A549 (cell line): ENCODE data around the gene ERCC6L. TPM values are rescaled to one million over a fixed set of nuclear protein-coding genes. Genes with fewer than 3 reads are reported as not detected.
A peak's percentile ranks its signal among the peaks of the same experiment; 100 is the strongest.

Experiments used
- ATAC-seq, 2 experiments: fragments of 200-7000 bp in 1 of 2; fragments of >200 bp in 1 of 2; cut with Nextera tagmentation in 1 of 2; cut with Tn5 transposase in 1 of 2; 3 replicates each; pipeline versions ENCODE4 v1.8.0 to v1.9.1; 2018 to 2020; ENCODE audit warnings: mild to moderate bottlenecking in 1 of 2, moderate library complexity in 1 of 2
- CTCF ChIA-PET: fragments of 300-600 bp; sonication (Branson Sonifier 250); formaldehyde crosslinking; extraction: SDS; loops from one replicate; lab custom pipeline; 2021; ENCODE audit warnings: antibody characterized with exemption, inconsistent platforms; lab: Yijun Ruan, JAX
- POLR2A ChIA-PET: fragments of 350-600 bp; formaldehyde crosslinking; extraction: SDS; loops from one replicate; lab custom pipeline; 2021; ENCODE audit warnings: antibody characterized with exemption, inconsistent platforms; lab: Yijun Ruan, JAX
- DNase-seq, 2 experiments: peaks; one replicate each; pipeline versions ENCODE4 v3.0.0 to v3.0.0-alpha.2; 2011 to 2016; ENCODE audit warnings: low read depth in 1 of 2, low spot score in 1 of 2
- FAIRE-seq: peaks from 2 replicates; lab custom pipeline; 2011; peaks lifted over from hg19 to GRCh38; lab: Jason Lieb, UNC
- H3K27ac ChIP-seq, 2 experiments: fragments of >200 bp; sonication (Bioruptor Twin); formaldehyde crosslinking; 3 replicates each; pipeline ENCODE4 v1.5.1; 2016 to 2017
- H3K4me1 ChIP-seq: fragments of >200 bp; sonication (Bioruptor Twin); formaldehyde crosslinking; 3 replicates; pipeline ENCODE4 v1.6.1; 2016
- H3K4me2 ChIP-seq: fragments of >200 bp; sonication (Bioruptor Twin); formaldehyde crosslinking; 3 replicates; pipeline ENCODE4 v1.6.1; 2016
- H3K4me3 ChIP-seq: fragments of >200 bp; sonication (Bioruptor Twin); formaldehyde crosslinking; 3 replicates; pipeline ENCODE4 v1.5.1; 2016
- H3K9me3 ChIP-seq: fragments of >200 bp; sonication (Bioruptor Twin); formaldehyde crosslinking; 3 replicates; pipeline ENCODE4 v1.6.1; 2016
- ATOH8 ChIP-seq: fragments of 250-450 bp; sonication (Bioruptor Pico); IDR thresholded peaks from 2 replicates; pipeline ENCODE4 v1.5.0; 2020; ENCODE audit warnings: low read depth, mild to moderate bottlenecking, moderate library complexity
- BCL3 ChIP-seq: fragments of >200 bp; sonication (Bioruptor Twin); formaldehyde crosslinking; IDR thresholded peaks from 3 replicates; pipeline ENCODE4 v1.6.1; 2016
- CBX8 ChIP-seq: fragments of 200-600 bp; sonication (generic); IDR thresholded peaks from 2 replicates; pipeline ENCODE4 v1.6.1; 2016
- CEBPB ChIP-seq, 2 experiments: fragments of >200 bp in 1 of 2; sonication (Bioruptor Twin) in 1 of 2; formaldehyde crosslinking in 1 of 2; IDR thresholded peaks; 2 replicates each; pipeline ENCODE4 v1.6.1; 2012 to 2016
- ELK1 ChIP-seq: fragments of 150-350 bp; IDR thresholded peaks from 2 replicates; pipeline ENCODE4 v1.6.1; 2014; ENCODE audit warnings: low read depth, mild to moderate bottlenecking, low read length
- FOSB ChIP-seq: fragments of 250-450 bp; sonication (Bioruptor Pico); IDR thresholded peaks from 2 replicates; pipeline ENCODE4 v1.5.0; 2020; ENCODE audit warnings: mild to moderate bottlenecking, moderate library complexity
- FOSL2 ChIP-seq, 2 experiments: fragments of 450-650 bp in 1 of 2; fragments of >200 bp in 1 of 2; sonication (Bioruptor Twin) in 1 of 2; formaldehyde crosslinking; IDR thresholded peaks; 2 replicates each; pipeline versions ENCODE4 v1.5.0 to v1.6.1; 2016 to 2020; ENCODE audit warnings: mild to moderate bottlenecking in 1 of 2, moderate library complexity in 1 of 2
- HEYL ChIP-seq: fragments of 250-450 bp; sonication (Bioruptor Pico); IDR thresholded peaks from 2 replicates; pipeline ENCODE4 v1.8.0; 2021; ENCODE audit warnings: mild to moderate bottlenecking, moderate library complexity
- HMGXB4 ChIP-seq: fragments of 250-450 bp; sonication (Bioruptor Pico); IDR thresholded peaks from 2 replicates; pipeline ENCODE4 v1.5.0; 2021; ENCODE audit warnings: mild to moderate bottlenecking, moderate library complexity, borderline replicate concordance
- KDM5A ChIP-seq: fragments of 200-600 bp; sonication (generic); IDR thresholded peaks from 2 replicates; pipeline ENCODE4 v1.6.1; 2016; ENCODE audit warnings: antibody characterized with exemption, mild to moderate bottlenecking
- MYC ChIP-seq: IDR thresholded peaks from 2 replicates; pipeline ENCODE4 v1.6.1; 2012; ENCODE audit warnings: mild to moderate bottlenecking, inconsistent platforms, low read length, improper control_type of control experiment, borderline replicate concordance
- NFE2L2 ChIP-seq: fragments of 150-350 bp; conservative IDR thresholded peaks from 2 replicates; pipeline ENCODE4 v1.6.1; 2014; ENCODE audit warnings: low read length
- PBX3 ChIP-seq: IDR thresholded peaks from 2 replicates; pipeline ENCODE4 v1.6.1; 2012
- PHF8 ChIP-seq: fragments of 200-600 bp; sonication (generic); IDR thresholded peaks from 2 replicates; pipeline ENCODE4 v1.6.1; 2016; ENCODE audit warnings: low read depth, mild to moderate bottlenecking, antibody characterized with exemption, moderate library complexity, borderline replicate concordance
- RAD21 ChIP-seq, 2 experiments: fragments of >200 bp in 1 of 2; sonication (Bioruptor Twin) in 1 of 2; formaldehyde crosslinking in 1 of 2; IDR thresholded peaks in 1 of 2; conservative IDR thresholded peaks in 1 of 2; 2 replicates in 1 of 2; 3 replicates in 1 of 2; pipeline ENCODE4 v1.6.1; 2012 to 2018; ENCODE audit warnings: inconsistent platforms in 1 of 2
- RARB ChIP-seq: fragments of 250-450 bp; sonication (Bioruptor Pico); IDR thresholded peaks from 2 replicates; pipeline ENCODE4 v1.8.0; 2021; ENCODE audit warnings: mild to moderate bottlenecking, moderate library complexity
- SMC3 ChIP-seq: fragments of >200 bp; sonication (Bioruptor Twin); formaldehyde crosslinking; IDR thresholded peaks from 3 replicates; pipeline ENCODE4 v1.6.1; 2018; ENCODE audit warnings: inconsistent platforms
- SREBF2 ChIP-seq: fragments of 450-650 bp; IDR thresholded peaks from 2 replicates; pipeline ENCODE4 v1.6.1; 2014; ENCODE audit warnings: mild to moderate bottlenecking, moderate library complexity
- TFCP2L1 ChIP-seq: fragments of 250-450 bp; sonication (Bioruptor Pico); IDR thresholded peaks from 2 replicates; pipeline ENCODE4 v1.5.0; 2021; ENCODE audit warnings: mild to moderate bottlenecking
- ZC3H11A ChIP-seq: fragments of 450-650 bp; IDR thresholded peaks from 2 replicates; pipeline ENCODE4 v1.6.1; 2014; ENCODE audit warnings: antibody characterized with exemption, mild to moderate bottlenecking
- ZFP36 ChIP-seq: fragments of 450-650 bp; IDR thresholded peaks from 2 replicates; pipeline ENCODE4 v1.6.1; 2014; ENCODE audit warnings: borderline replicate concordance; ENCODE audit not compliant: partially characterized antibody
- ZNF302 ChIP-seq: fragments of 250-450 bp; sonication (Bioruptor Pico); IDR thresholded peaks from 2 replicates; pipeline ENCODE4 v1.9.0; 2021; ENCODE audit warnings: inconsistent platforms, mild to moderate bottlenecking, moderate library complexity
- WGBS: methylation state at CpG from one replicate; pipeline ENCODE4 v1.1.6; 2017; ENCODE audit errors: missing lambda C conversion rate; 5-methylcytosine and 5-hydroxymethylcytosine counted together
- polyA plus RNA-seq, 4 experiments: library from polyadenylated mRNA; depleted of rRNA in 3 of 4; stranded (reverse); fragments of >200 nt; fragmentation: RNase III in 1 of 4; extraction: RNeasy Plus Mini Kit Qiagen cat#74134 plus additional on column Dnase treatment in 1 of 4; gene quantifications; 2 replicates in 3 of 4; 3 replicates in 1 of 4; pipeline ENCODE4 v1.2.3, GENCODE V29; 2011 to 2017

Gene ERCC6L
- polyA plus RNA-seq, 2 of the 4 experiments (the other 2 are of a cell fraction): 10.4 to 13.5 TPM

- FAIRE-seq (peak; percentile 46), DNase-seq (no peak), ATAC-seq (no peak)
- no peak for TF ChIP-seq PBX3
- TF ChIP-seq RARB (CRISPR knock-in tag): no peak
- no peak for TF ChIP-seq SMC3
- no peak for TF ChIP-seq ELK1
- TF ChIP-seq MYC: no peak
- TF ChIP-seq HEYL: no peak
- no peak for TF ChIP-seq HMGXB4 (CRISPR knock-in tag)
- TF ChIP-seq TFCP2L1: no peak
- no peak for TF ChIP-seq NFE2L2
- no peak for TF ChIP-seq CBX8
- no peak for TF ChIP-seq CEBPB (IDR thresholded peaks at IDR 0.05)
- no peak for TF ChIP-seq SREBF2
- no peak for TF ChIP-seq RAD21 (conservative IDR thresholded peaks at IDR 0.05 in 1 of 2, IDR thresholded peaks at IDR 0.05 in 1 of 2)
- TF ChIP-seq ZC3H11A: no peak
- Histone ChIP-seq H3K27ac (no peak overlapping the region), H3K4me1 (no peaks in the 10 kb centered on the region), H3K4me2 (no peak overlapping the region), H3K4me3 (no peak overlapping the region), H3K9me3 (no peaks in the 10 kb centered on the region)
- ChIA-PET CTCF (interaction anchor here (0.5 kb wide), 1 partner anchor 672 kb away, joined by 4 read pairs; no protein-coding TSS in a partner anchor), POLR2A (no interaction called here)
- WGBS: 95% methylated on average over 4 of the region's 4 CpGs
These were observed 30.6 kb downstream of the ERCC6L start for GRCh38 chrX:72208126-72208800.

- ChIA-PET POLR2A (no interaction called here), CTCF (no interaction called here)
- Histone ChIP-seq H3K4me3 (no peak overlapping the region), H3K27ac (no peak overlapping the region), H3K4me2 (no peak overlapping the region), H3K9me3 (no peaks in the 10 kb centered on the region)
- ATAC-seq (no peak), DNase-seq (no peak), FAIRE-seq (no peak)
- WGBS: 86% methylated on average over 4 of the region's 4 CpGs
- no peak for TF ChIP-seq ZNF302 (CRISPR knock-in tag)
- TF ChIP-seq KDM5A: no peak
- TF ChIP-seq BCL3: no peak
- no peak for TF ChIP-seq PHF8
- no peak for TF ChIP-seq FOSB (CRISPR knock-in tag)
- TF ChIP-seq ZFP36: no peak
- TF ChIP-seq RAD21 (conservative IDR thresholded peaks at IDR 0.05 in 1 of 2, IDR thresholded peaks at IDR 0.05 in 1 of 2): no peak
- TF ChIP-seq FOSL2 (IDR thresholded peaks at IDR 0.05): no peak
- no peak for TF ChIP-seq FOSL2 (CRISPR knock-in tag; IDR thresholded peaks at IDR 0.05)
- TF ChIP-seq RARB (CRISPR knock-in tag): no peak
- TF ChIP-seq ATOH8: no peak
- TF ChIP-seq, all 56 proteins: peak for 0
- H3K4me1 ChIP-seq: peaks cover 4% of the 10 kb centered on the region
These were observed 31.5 kb downstream of the ERCC6L start for GRCh38 chrX:72207366-72207765.
